ENCODE results near the gene LSG1.

DNA sequence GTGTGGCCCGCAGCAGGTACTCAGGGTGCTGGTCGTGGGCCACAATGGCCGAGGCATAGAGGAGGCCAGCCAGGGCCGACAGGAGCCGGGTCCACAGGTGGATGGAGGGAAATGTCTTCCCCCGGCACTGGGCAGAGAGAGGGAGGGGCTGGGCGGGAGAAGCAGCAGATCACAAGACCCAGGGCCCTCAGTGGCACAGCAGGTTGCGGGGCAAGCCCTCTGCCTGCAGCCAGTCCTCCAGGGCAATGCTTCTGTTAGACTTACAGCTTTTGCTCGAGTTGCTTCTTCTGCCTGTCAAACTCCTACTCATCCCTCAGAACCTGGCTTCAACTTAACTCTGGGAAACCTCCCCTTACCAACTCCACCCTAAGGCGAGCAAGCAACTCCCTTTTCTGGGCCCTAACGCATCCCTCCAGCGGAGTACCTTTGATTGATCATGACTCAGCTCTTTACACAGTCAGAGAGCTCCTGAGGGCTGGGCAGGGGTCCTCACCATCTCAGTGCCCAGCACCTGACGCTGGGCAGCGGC is 54.8 kb downstream of the LSG1 start:
- TF ChIP-seq EZH2 (IDR thresholded peaks at IDR 0.05; ENCODE audit: insufficient read depth, poor library complexity, severe bottlenecking): no peak
- no peak for TF ChIP-seq EZH2phosphoT487 (IDR thresholded peaks at IDR 0.05; ENCODE audit: insufficient read depth, low read depth)

Measured in GM23248 (cell line).